Mesenchymal stem cell (in vitro differentiated cells and primary cell): Measurements from ENCODE around the gene FAT1.

Source experiments
- DNase-seq: peaks from one replicate; pipeline ENCODE4 v3.0.0-alpha.2; 2013
- H2AFZ ChIP-seq: one replicate; pipeline ENCODE4 v1.6.1; 2013; ENCODE audit warnings: low read depth, mild to moderate bottlenecking, control low read depth, inconsistent platforms, low read length, moderate library complexity
- H2AK5ac ChIP-seq: 2 replicates; pipeline ENCODE4 v1.6.1; 2013; ENCODE audit warnings: low read length, moderate library complexity, mild to moderate bottlenecking, inconsistent platforms; ENCODE audit not compliant: severe bottlenecking
- H2BK120ac ChIP-seq: one replicate; pipeline ENCODE4 v1.6.1; 2013; ENCODE audit warnings: low read depth, mild to moderate bottlenecking, inconsistent platforms, low read length, moderate library complexity
- H2BK12ac ChIP-seq, 2 experiments: one replicate each; pipeline ENCODE4 v1.6.1; 2013; ENCODE audit warnings: inconsistent platforms in 2 of 2, low read length in 2 of 2, mild to moderate bottlenecking in 2 of 2, moderate library complexity in 2 of 2, control low read depth in 1 of 2
- H2BK15ac ChIP-seq: one replicate; pipeline ENCODE4 v1.6.1; 2013; ENCODE audit warnings: mild to moderate bottlenecking, low read depth, inconsistent platforms; ENCODE audit not compliant: poor library complexity, severe bottlenecking
- H2BK5ac ChIP-seq: 2 replicates; pipeline ENCODE4 v1.6.1; 2013; ENCODE audit warnings: low read depth, mild to moderate bottlenecking, low read length, control low read depth, inconsistent platforms; ENCODE audit not compliant: poor library complexity, severe bottlenecking
- H3K14ac ChIP-seq, 2 experiments: one replicate each; pipeline ENCODE4 v1.6.1; 2013; ENCODE audit warnings: inconsistent platforms in 2 of 2, low read length in 2 of 2, control low read depth in 1 of 2, mild to moderate bottlenecking in 1 of 2, moderate library complexity in 1 of 2
- H3K18ac ChIP-seq, 2 experiments: one replicate each; pipeline ENCODE4 v1.6.1; 2013; ENCODE audit warnings: inconsistent platforms in 2 of 2, low read length in 2 of 2, control low read depth in 1 of 2, low read depth in 1 of 2, mild to moderate bottlenecking in 1 of 2
- H3K23ac ChIP-seq, 2 experiments: one replicate each; pipeline ENCODE4 v1.6.1; 2013; ENCODE audit warnings: inconsistent platforms in 2 of 2, low read length in 2 of 2, mild to moderate bottlenecking in 2 of 2, moderate library complexity in 2 of 2, control low read depth in 1 of 2
- H3K27ac ChIP-seq: 2 replicates; pipeline ENCODE4 v1.5.1; 2013; ENCODE audit warnings: mild to moderate bottlenecking, moderate library complexity, low read length, control low read depth, inconsistent platforms; ENCODE audit not compliant: poor library complexity, severe bottlenecking
- H3K27me3 ChIP-seq, 2 experiments: 2 replicates each; pipeline versions ENCODE4 v1.6.1 to v1.7.0; 2013; ENCODE audit warnings: low read length in 2 of 2, mild to moderate bottlenecking in 2 of 2, moderate library complexity in 2 of 2, control low read depth in 1 of 2, inconsistent platforms in 1 of 2; ENCODE audit not compliant: control insufficient read depth in 1 of 2, insufficient read depth in 1 of 2
- H3K36me3 ChIP-seq, 2 experiments: 2 replicates each; pipeline versions ENCODE4 v1.6.1 to v1.7.0; 2013; ENCODE audit warnings: low read length in 2 of 2, control low read depth in 1 of 2, inconsistent platforms in 1 of 2, low read depth in 1 of 2, mild to moderate bottlenecking in 1 of 2; ENCODE audit not compliant: insufficient read depth in 2 of 2, control insufficient read depth in 1 of 2
- H3K4ac ChIP-seq, 2 experiments: one replicate each; pipeline ENCODE4 v1.6.1; 2013; ENCODE audit warnings: inconsistent platforms in 2 of 2, low read length in 2 of 2, mild to moderate bottlenecking in 2 of 2, moderate library complexity in 2 of 2, control low read depth in 1 of 2, low read depth in 1 of 2
- H3K4me1 ChIP-seq: 2 replicates; pipeline ENCODE4 v1.6.1; 2013; ENCODE audit warnings: low read depth, low read length, control low read depth; ENCODE audit not compliant: control insufficient read depth, insufficient read depth
- H3K4me2 ChIP-seq: 2 replicates; pipeline ENCODE4 v1.6.1; 2013; ENCODE audit warnings: low read length, mild to moderate bottlenecking, inconsistent platforms; ENCODE audit not compliant: poor library complexity, severe bottlenecking
- H3K4me3 ChIP-seq, 2 experiments: 2 replicates each; pipeline versions ENCODE4 v1.5.1 to v1.7.0; 2013; ENCODE audit warnings: low read length in 2 of 2, mild to moderate bottlenecking in 2 of 2, control low read depth in 1 of 2, low read depth in 1 of 2; ENCODE audit not compliant: insufficient read depth in 1 of 2
- H3K79me1 ChIP-seq: replicated peaks from 2 replicates; pipeline ENCODE4 v1.6.1; 2013; ENCODE audit warnings: mild to moderate bottlenecking, control low read depth, low read length, inconsistent platforms; ENCODE audit not compliant: poor library complexity, severe bottlenecking
- H3K9ac ChIP-seq: 2 replicates; pipeline ENCODE4 v1.7.0; 2013; ENCODE audit warnings: mild to moderate bottlenecking, low read length, moderate library complexity
- H3K9me3 ChIP-seq: 2 replicates; pipeline ENCODE4 v1.7.0; 2013; ENCODE audit warnings: mild to moderate bottlenecking, low read length; ENCODE audit not compliant: control insufficient read depth
- H4K8ac ChIP-seq: one replicate; pipeline ENCODE4 v1.6.1; 2013; ENCODE audit warnings: inconsistent platforms, mild to moderate bottlenecking, low read length, moderate library complexity
- H4K91ac ChIP-seq: one replicate; pipeline ENCODE4 v1.6.1; 2013; ENCODE audit warnings: mild to moderate bottlenecking, low read length, inconsistent platforms
- WGBS: methylation state at CpG from one replicate; pipeline ENCODE4 v1.1.7; 2013; ENCODE audit warnings: mixed read lengths; 5-methylcytosine and 5-hydroxymethylcytosine counted together

The FAT1 gene

GRCh38 chr4:186570193-186570996 is 153.3 kb downstream of the FAT1 start:
- Histone ChIP-seq H3K9me3 (no peaks in the 10 kb centered on the region), H3K4me2 (no peak overlapping the region), H2AK5ac (no peak overlapping the region), H2BK120ac (no peak overlapping the region), H3K23ac (no peak overlapping the region), H4K91ac (no peak overlapping the region), H3K27ac (no peak overlapping the region), H3K79me1 (no peaks in the 10 kb centered on the region), H2BK5ac (no peak overlapping the region), H3K27me3 (peaks cover 0 to 8% of the 10 kb centered on the region in 2 experiments), H3K9ac (peak overlapping the region; percentile 11), H4K8ac (no peak overlapping the region), H2AFZ (no peak overlapping the region), H2BK12ac (no peak overlapping the region), H3K36me3 (no peaks in the 10 kb centered on the region), H3K4me3 (peak overlapping the region in 1 of 2 experiments; percentile 74), H3K4me1 (peaks cover 2% of the 10 kb centered on the region), H3K14ac (no peak overlapping the region), H3K4ac (no peak overlapping the region), H3K18ac (no peak overlapping the region), H2BK15ac (no peak overlapping the region)
- peak; percentile 14 for DNase-seq
- WGBS = 71% methylated on average over 18 of the region's 23 CpGs

GRCh38 chr4:186569533-186570192 is 154.0 kb downstream of the FAT1 start:
- Histone ChIP-seq H4K91ac (no peak overlapping the region), H2AK5ac (no peak overlapping the region)

DNA sequence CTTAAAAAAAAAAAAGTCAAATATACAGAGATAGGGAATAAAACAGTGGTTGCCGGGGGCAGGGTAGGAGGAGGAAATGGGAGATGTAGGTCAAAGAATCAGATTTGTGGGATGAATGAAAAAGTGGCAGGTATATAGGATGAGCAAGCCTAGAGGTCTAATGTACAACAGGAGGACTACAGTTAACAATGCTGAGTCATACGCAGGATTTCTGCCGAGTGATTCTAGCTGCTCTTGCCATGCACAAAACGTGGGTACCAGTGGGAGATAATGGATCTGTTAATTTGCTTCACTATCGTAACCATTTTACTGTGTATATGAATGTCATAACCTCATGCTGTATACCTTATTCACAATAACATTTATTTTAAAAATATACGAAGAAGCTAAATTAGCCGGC is 157.6 kb downstream of the FAT1 start:
- no peak overlapping the region for H2BK5ac ChIP-seq
- no peak overlapping the region for H2BK15ac ChIP-seq
- H3K9me3 ChIP-seq = no peaks in the 10 kb centered on the region
- H3K4me2 ChIP-seq = no peak overlapping the region
- no peaks in the 10 kb centered on the region for H3K79me1 ChIP-seq
- no peak overlapping the region for H2AFZ ChIP-seq
- peaks cover 0 to 8% of the 10 kb centered on the region in 2 experiments for H3K27me3 ChIP-seq
- no peak overlapping the region for H2AK5ac ChIP-seq
- H3K14ac ChIP-seq = no peak overlapping the region
- H4K91ac ChIP-seq = no peak overlapping the region
- 91% methylated on average over 5 of the region's 7 CpGs for WGBS
- no peak for DNase-seq
- no peak overlapping the region for H4K8ac ChIP-seq
- H3K4me3 ChIP-seq = no peak overlapping the region
- peaks cover 4% of the 10 kb centered on the region for H3K4me1 ChIP-seq
- no peak overlapping the region for H2BK120ac ChIP-seq
- no peak overlapping the region for H2BK12ac ChIP-seq
- no peak overlapping the region for H3K18ac ChIP-seq
- H3K9ac ChIP-seq = no peak overlapping the region
- no peak overlapping the region for H3K23ac ChIP-seq
- H3K36me3 ChIP-seq = no peaks in the 10 kb centered on the region
- H3K4ac ChIP-seq = no peak overlapping the region
- no peak overlapping the region for H3K27ac ChIP-seq

More at GRCh38 chr4:186569533-186570192, 154.0 kb downstream of the FAT1 start:
- H3K79me1 ChIP-seq = no peaks in the 10 kb centered on the region
- H2BK5ac ChIP-seq = no peak overlapping the region
- H4K8ac ChIP-seq = no peak overlapping the region
- no peak overlapping the region for H2AFZ ChIP-seq
- peak overlapping the region; percentile 11 for H3K9ac ChIP-seq
- H3K4me3 ChIP-seq = peak overlapping the region in 1 of 2 experiments; percentile 74
- H3K4ac ChIP-seq = no peak overlapping the region
- no peaks in the 10 kb centered on the region for H3K9me3 ChIP-seq
- WGBS = 87% methylated on average over 9 of the region's 10 CpGs
- no peak overlapping the region for H3K27ac ChIP-seq
- no peak overlapping the region for H3K18ac ChIP-seq
- no peak overlapping the region for H3K4me2 ChIP-seq
- H2BK15ac ChIP-seq = no peak overlapping the region
- no peak overlapping the region for H3K23ac ChIP-seq
- no peak overlapping the region for H2BK120ac ChIP-seq
- DNase-seq = no peak
- H3K27me3 ChIP-seq = peaks cover 0 to 8% of the 10 kb centered on the region in 2 experiments
- no peak overlapping the region for H2BK12ac ChIP-seq
- H3K4me1 ChIP-seq = peaks cover 2% of the 10 kb centered on the region
- H3K36me3 ChIP-seq = no peaks in the 10 kb centered on the region
- H3K14ac ChIP-seq = no peak overlapping the region

GRCh38 chr4:186563761-186564160 is 159.9 kb downstream of the FAT1 start:
- no peak overlapping the region for H3K4ac ChIP-seq
- no peak overlapping the region for H3K27ac ChIP-seq

More at GRCh38 chr4:186563761-186564160, 159.9 kb downstream of the FAT1 start:
- peaks cover 5% of the 10 kb centered on the region for H3K4me1 ChIP-seq
- H2BK120ac ChIP-seq = no peak overlapping the region
- no peak overlapping the region for H2BK15ac ChIP-seq
- H3K79me1 ChIP-seq = no peaks in the 10 kb centered on the region
- peak overlapping the region in 1 of 2 experiments; percentile 15 for H3K14ac ChIP-seq
- no peak overlapping the region for H2BK5ac ChIP-seq
- no peak overlapping the region for H2AFZ ChIP-seq
- peaks cover 6% of the 10 kb centered on the region for H3K9me3 ChIP-seq
- no peak overlapping the region for H3K4me2 ChIP-seq
- WGBS = 85% methylated on average over 10 of the region's 11 CpGs
- H2AK5ac ChIP-seq = no peak overlapping the region
- no peak overlapping the region for H4K8ac ChIP-seq
- H3K36me3 ChIP-seq = no peaks in the 10 kb centered on the region
- no peak overlapping the region for H3K23ac ChIP-seq
- no peak for DNase-seq
- no peak overlapping the region for H4K91ac ChIP-seq
- H3K18ac ChIP-seq = no peak overlapping the region
- H3K27me3 ChIP-seq = peaks cover 0 to 8% of the 10 kb centered on the region in 2 experiments
- H3K9ac ChIP-seq = no peak overlapping the region
- H3K4me3 ChIP-seq = no peak overlapping the region
- no peak overlapping the region for H2BK12ac ChIP-seq
